Thyroid gland (tissue), 4 donors: Measurements from ENCODE around the gene UBTD1. TPM values are rescaled to one million over a fixed set of nuclear protein-coding genes. Genes with fewer than 3 reads are reported as not detected.

Experiments
- DNase-seq, 2 donors: peaks; one replicate each; pipeline ENCODE4 v3.0.0-alpha.2; 2019
- H3K27ac ChIP-seq, 3 donors: fragments of 200-600 bp; sonication (generic); 1 replicate in 2 of 3; 2 replicates in 1 of 3; pipeline ENCODE4 v1.5.1; 2016 to 2019; ENCODE audit warnings: mild to moderate bottlenecking in 1 of 3, moderate library complexity in 1 of 3
- H3K27me3 ChIP-seq: fragments of 200-600 bp; sonication (generic); one replicate; pipeline ENCODE4 v1.5.1; 2019
- H3K36me3 ChIP-seq, 2 donors: fragments of 200-600 bp; sonication (generic); one replicate each; pipeline ENCODE4 v1.5.1; 2016 to 2019
- H3K4me1 ChIP-seq, 2 donors: fragments of 200-600 bp; sonication (generic); one replicate each; pipeline ENCODE4 v1.5.1; 2017 to 2019
- H3K4me3 ChIP-seq, 3 donors: fragments of 200-600 bp; sonication (generic); replicated peaks in 1 of 3; 1 replicate in 2 of 3; 2 replicates in 1 of 3; pipeline ENCODE4 v1.5.1; 2016; ENCODE audit warnings: mild to moderate bottlenecking in 1 of 3
- H3K9me3 ChIP-seq: fragments of 200-600 bp; sonication (generic); one replicate; pipeline ENCODE4 v1.5.1; 2017
- POLR2A ChIP-seq, 2 donors: fragments of 450-650 bp; IDR thresholded peaks; one replicate each; pipeline ENCODE4 v1.6.1; 2017; ENCODE audit warnings: antibody characterized with exemption in 2 of 2, mild to moderate bottlenecking in 2 of 2, moderate library complexity in 1 of 2
- WGBS, 2 donors: methylation state at CpG; one replicate each; pipeline ENCODE4 v1.1.5; 2017; 5-methylcytosine and 5-hydroxymethylcytosine counted together
- intact Hi-C: fragments of 100-400 bp; cut with DNase I; formaldehyde crosslinking; loops from one replicate; pipeline ENCODE4 v1.15.1; 2023
- total RNA-seq, 4 donors: library from RNA; depleted of rRNA; stranded (reverse); fragments of >200 nt; gene quantifications; one replicate each; pipeline ENCODE4 v1.2.3, GENCODE V29; 2016
- TF ChIP-seq, protein P1 (sequence below), 6 experiments: fragments of 200-600 bp in 3 of 6; fragments of 450-650 bp in 3 of 6; sonication (generic) in 3 of 6; IDR thresholded peaks; one replicate each; pipeline ENCODE4 v1.5.1; 2016 to 2019; ENCODE audit warnings: antibody characterized with exemption in 6 of 6, mild to moderate bottlenecking in 2 of 6, inconsistent platforms in 1 of 6, moderate library complexity in 1 of 6

UBTD1 gene
- total RNA-seq, 4 donors from 2014 or later: 7.8 to 27.8 (median 20.0) TPM

DNA sequence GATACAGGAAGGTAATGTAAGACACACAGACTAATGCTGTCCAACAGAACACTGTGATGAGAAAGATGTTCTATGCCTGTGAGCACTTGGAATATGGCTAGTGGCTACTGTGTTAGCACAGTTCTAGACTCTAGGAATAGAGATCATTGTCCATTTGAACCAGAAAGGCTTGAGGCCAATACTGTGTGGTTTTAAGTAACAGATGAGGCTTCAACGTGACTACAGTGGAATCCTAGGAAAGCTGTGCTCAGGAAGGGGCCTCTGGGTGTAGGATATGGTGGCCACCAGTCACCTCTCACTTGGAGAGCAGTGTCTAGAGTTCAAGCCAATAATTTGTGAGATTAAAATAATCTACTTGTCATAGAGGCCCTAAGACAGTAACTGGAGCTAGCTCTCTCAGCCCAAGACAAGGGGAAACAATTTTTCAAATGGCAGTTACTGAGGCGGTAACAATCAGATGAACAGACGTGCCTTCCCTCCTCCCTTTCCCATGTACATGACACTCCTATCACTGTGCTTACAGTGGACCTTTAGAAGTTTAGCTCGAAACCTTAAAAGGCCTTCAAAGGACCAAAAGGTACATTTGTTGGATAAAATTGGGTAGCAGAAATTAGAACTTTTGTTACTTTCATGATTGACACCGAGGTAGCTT lies 42.6 kb upstream of the UBTD1 start:
- Histone ChIP-seq H3K9me3 (no peaks in the 10 kb centered on the region), H3K4me1 (peaks cover 0 to 16% of the 10 kb centered on the region in 2 donors), H3K27ac (no peak overlapping the region), H3K36me3 (peaks cover 44 to 48% of the 10 kb centered on the region in 2 donors), H3K4me3 (no peak overlapping the region), H3K27me3 (no peaks in the 10 kb centered on the region)
- TF ChIP-seq, protein P1, sequence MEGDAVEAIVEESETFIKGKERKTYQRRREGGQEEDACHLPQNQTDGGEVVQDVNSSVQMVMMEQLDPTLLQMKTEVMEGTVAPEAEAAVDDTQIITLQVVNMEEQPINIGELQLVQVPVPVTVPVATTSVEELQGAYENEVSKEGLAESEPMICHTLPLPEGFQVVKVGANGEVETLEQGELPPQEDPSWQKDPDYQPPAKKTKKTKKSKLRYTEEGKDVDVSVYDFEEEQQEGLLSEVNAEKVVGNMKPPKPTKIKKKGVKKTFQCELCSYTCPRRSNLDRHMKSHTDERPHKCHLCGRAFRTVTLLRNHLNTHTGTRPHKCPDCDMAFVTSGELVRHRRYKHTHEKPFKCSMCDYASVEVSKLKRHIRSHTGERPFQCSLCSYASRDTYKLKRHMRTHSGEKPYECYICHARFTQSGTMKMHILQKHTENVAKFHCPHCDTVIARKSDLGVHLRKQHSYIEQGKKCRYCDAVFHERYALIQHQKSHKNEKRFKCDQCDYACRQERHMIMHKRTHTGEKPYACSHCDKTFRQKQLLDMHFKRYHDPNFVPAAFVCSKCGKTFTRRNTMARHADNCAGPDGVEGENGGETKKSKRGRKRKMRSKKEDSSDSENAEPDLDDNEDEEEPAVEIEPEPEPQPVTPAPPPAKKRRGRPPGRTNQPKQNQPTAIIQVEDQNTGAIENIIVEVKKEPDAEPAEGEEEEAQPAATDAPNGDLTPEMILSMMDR (IDR thresholded peaks at IDR 0.05): no peak
- WGBS, 2 donors: 91 to 93% methylated on average over 5 of the region's 5 CpGs
- DNase-seq: no peak
- intact Hi-C loops: no loop called here

DNA sequence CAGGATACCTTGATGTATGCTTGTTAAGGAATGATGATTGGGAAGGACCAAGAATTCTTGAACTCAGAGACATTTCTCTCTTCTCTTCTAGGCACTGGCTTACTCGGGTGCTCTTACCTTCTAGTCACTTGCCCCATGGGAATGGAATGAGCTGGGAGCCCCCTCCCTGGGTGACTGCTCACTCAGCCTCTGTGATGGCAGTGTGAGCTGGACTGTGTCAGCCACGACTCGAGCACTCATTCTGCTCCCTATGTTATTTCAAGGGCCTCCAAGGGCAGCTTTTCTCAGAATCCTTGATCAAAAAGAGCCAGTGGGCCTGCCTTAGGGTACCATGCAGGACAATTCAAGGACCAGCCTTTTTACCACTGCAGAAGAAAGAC lies 42.0 kb upstream of the UBTD1 start:
- Histone ChIP-seq H3K27ac (no peak overlapping the region), H3K4me3 (no peak overlapping the region), H3K27me3 (no peaks in the 10 kb centered on the region), H3K9me3 (no peaks in the 10 kb centered on the region), H3K36me3 (peaks cover 50 to 53% of the 10 kb centered on the region in 2 donors), H3K4me1 (peaks cover 0 to 16% of the 10 kb centered on the region in 2 donors)
- intact Hi-C loops: no loop called here
- TF ChIP-seq, protein P1 (IDR thresholded peaks at IDR 0.05): no peak
- no peak for TF ChIP-seq POLR2A (IDR thresholded peaks at IDR 0.05)
- peak; percentile 50 to 56 for DNase-seq
- 19 to 41% methylated on average over 3 of the region's 3 CpGs for WGBS, 2 donors

- H3K4me1 ChIP-seq: peaks cover 0 to 16% of the 10 kb centered on the region in 2 donors
- no peak overlapping the region for H3K27ac ChIP-seq
- no peaks in the 10 kb centered on the region for H3K27me3 ChIP-seq
- WGBS, 2 donors: 88 to 96% methylated on average over 7 of the region's 7 CpGs
- no peak for TF ChIP-seq POLR2A (IDR thresholded peaks at IDR 0.05)
- TF ChIP-seq, protein P1 (IDR thresholded peaks at IDR 0.05): no peak
- peaks cover 66 to 67% of the 10 kb centered on the region in 2 donors for H3K36me3 ChIP-seq
- intact Hi-C loops: no loop called here
- DNase-seq: no peak
- no peak overlapping the region for H3K4me3 ChIP-seq
- H3K9me3 ChIP-seq: no peaks in the 10 kb centered on the region
These were observed 39.6 kb upstream of the UBTD1 start for GRCh38 chr10:97459111-97459510.

DNA sequence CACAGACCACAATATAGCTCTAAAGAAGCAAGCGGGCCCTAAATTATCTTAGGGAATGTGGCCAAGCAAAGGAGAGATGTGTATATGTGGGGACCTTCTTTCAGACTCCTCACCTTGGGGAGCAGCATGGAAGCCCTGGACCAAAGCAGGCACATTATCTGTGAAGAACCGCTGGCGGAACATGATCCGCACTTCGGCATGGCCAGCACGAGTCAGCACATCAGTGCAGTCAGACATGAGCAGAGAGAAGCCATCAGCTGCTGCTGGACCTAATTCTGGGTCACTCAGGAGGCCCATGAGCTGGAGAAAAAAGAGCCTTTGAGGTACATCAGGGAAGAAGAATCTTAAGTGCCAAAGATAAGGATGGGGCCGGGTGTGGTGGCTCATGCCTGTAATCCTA lies 38.8 kb upstream of the UBTD1 start:
- H3K27ac ChIP-seq: no peak overlapping the region
- peaks cover 0 to 9% of the 10 kb centered on the region in 2 donors for H3K4me1 ChIP-seq
- 89 to 95% methylated on average over 7 of the region's 7 CpGs for WGBS, 2 donors
- DNase-seq: no peak
- H3K9me3 ChIP-seq: no peaks in the 10 kb centered on the region
- H3K27me3 ChIP-seq: no peaks in the 10 kb centered on the region
- intact Hi-C loops: no loop called here
- no peak overlapping the region for H3K4me3 ChIP-seq
- peaks cover 68 to 75% of the 10 kb centered on the region in 2 donors for H3K36me3 ChIP-seq
- TF ChIP-seq POLR2A (IDR thresholded peaks at IDR 0.05): no peak
- TF ChIP-seq, protein P1 (IDR thresholded peaks at IDR 0.05): no peak

DNA sequence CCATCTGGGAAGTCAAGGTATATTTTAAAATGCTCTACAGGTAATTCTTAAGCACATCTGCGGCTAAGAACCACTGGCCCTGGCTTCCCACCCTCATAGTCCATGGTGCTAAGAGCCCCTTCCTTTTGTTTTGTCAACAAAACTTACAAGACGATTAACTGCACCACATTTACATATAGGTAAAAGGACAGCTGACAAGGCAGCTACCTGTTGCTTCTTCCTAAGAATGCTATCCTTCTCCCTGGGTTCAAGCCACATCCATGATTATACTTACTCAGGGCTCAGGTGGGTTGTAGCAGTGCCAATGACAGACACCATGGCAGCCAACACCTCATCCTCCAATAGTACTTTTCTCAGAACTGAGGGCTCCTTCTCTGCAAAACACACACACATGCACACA lies 36.4 kb upstream of the UBTD1 start:
- intact Hi-C loops: no loop called here
- no peak overlapping the region for H3K27ac ChIP-seq

More for the DNA sequence above, 36.4 kb upstream of the UBTD1 start:
- Histone ChIP-seq H3K27me3 (no peaks in the 10 kb centered on the region), H3K36me3 (peaks cover 81 to 88% of the 10 kb centered on the region in 2 donors), H3K4me3 (no peak overlapping the region), H3K9me3 (no peaks in the 10 kb centered on the region), H3K4me1 (no peaks in the 10 kb centered on the region)
- 97 to 100% methylated on average over 2 of the region's 2 CpGs for WGBS, 2 donors
- TF ChIP-seq, protein P1 (IDR thresholded peaks at IDR 0.05): no peak
- no peak for TF ChIP-seq POLR2A (IDR thresholded peaks at IDR 0.05)
- DNase-seq: no peak
